Panc1 (cell line): ENCODE measurements around the gene POLR2A.

Experiments used
- CTCF ChIP-seq: fragments of 450-650 bp; IDR thresholded peaks from 2 replicates; pipeline ENCODE4 v1.5.1; 2017; ENCODE audit warnings: mild to moderate bottlenecking
- SIN3A ChIP-seq: IDR thresholded peaks from 2 replicates; pipeline ENCODE4 v1.6.1; 2012; ENCODE audit warnings: low read depth, mild to moderate bottlenecking, low read length, moderate library complexity, borderline replicate concordance; ENCODE audit not compliant: insufficient read depth
- TCF7L2 ChIP-seq: IDR thresholded peaks from 2 replicates; pipeline ENCODE4 v1.6.1; 2011; ENCODE audit warnings: mild to moderate bottlenecking, low read depth, low read length, inconsistent platforms

- TF ChIP-seq CTCF (no peak), TCF7L2 (no peak), SIN3A (no peak)
Measured at GRCh38 chr17:7480089-7480384, 4.1 kb upstream of the POLR2A start.
